ENCODE data around the gene PDZD7.

GRCh38 chr10:100977436-100977835, 53.5 kb downstream of the PDZD7 start:
- TF ChIP-seq EZH2 (IDR thresholded peaks at IDR 0.05; ENCODE audit: borderline replicate concordance, low read depth, low read length, severe bottlenecking) = no peak
- TF ChIP-seq, protein P1, sequence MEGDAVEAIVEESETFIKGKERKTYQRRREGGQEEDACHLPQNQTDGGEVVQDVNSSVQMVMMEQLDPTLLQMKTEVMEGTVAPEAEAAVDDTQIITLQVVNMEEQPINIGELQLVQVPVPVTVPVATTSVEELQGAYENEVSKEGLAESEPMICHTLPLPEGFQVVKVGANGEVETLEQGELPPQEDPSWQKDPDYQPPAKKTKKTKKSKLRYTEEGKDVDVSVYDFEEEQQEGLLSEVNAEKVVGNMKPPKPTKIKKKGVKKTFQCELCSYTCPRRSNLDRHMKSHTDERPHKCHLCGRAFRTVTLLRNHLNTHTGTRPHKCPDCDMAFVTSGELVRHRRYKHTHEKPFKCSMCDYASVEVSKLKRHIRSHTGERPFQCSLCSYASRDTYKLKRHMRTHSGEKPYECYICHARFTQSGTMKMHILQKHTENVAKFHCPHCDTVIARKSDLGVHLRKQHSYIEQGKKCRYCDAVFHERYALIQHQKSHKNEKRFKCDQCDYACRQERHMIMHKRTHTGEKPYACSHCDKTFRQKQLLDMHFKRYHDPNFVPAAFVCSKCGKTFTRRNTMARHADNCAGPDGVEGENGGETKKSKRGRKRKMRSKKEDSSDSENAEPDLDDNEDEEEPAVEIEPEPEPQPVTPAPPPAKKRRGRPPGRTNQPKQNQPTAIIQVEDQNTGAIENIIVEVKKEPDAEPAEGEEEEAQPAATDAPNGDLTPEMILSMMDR (IDR thresholded peaks at IDR 0.05; ENCODE audit: borderline replicate concordance, extremely low read depth, low read length, poor library complexity, severe bottlenecking) = no peak
